Right lung (tissue), 5 donors: ENCODE data around the gene SYTL1. TPM values are rescaled to one million over a fixed set of nuclear protein-coding genes. Genes with fewer than 3 reads are reported as not detected.
A peak's percentile ranks its signal among the peaks of the same experiment; 100 is the strongest.

Source experiments
- DNase-seq, 2 donors: peaks; one replicate each; pipeline ENCODE4 v3.0.0-alpha.2; 2013
- polyA plus RNA-seq, 5 donors: library from polyadenylated mRNA; unstranded; fragments of 120-200 nt; gene quantifications; one replicate each; pipeline versions ENCODE4 v1.2.1 to v1.2.3, GENCODE V29; 2013; ENCODE audit warnings: inconsistent platforms in 1 of 5, low replicate concordance in 1 of 5; ENCODE audit not compliant: insufficient read length in 5 of 5, insufficient read depth in 1 of 5

The SYTL1 gene
- polyA plus RNA-seq, 5 donors = 5.4 to 11.4 (median 9.5) TPM

- peak; percentile 49 to 50 for DNase-seq
These were observed 61.4 kb downstream of the SYTL1 start for GRCh38 chr1:27403065-27403726.

Other genes with a start within 250 kb of the SYTL1 start
- gene SLC9A1, start 186.9 kb upstream of the SYTL1 start, polyA plus RNA-seq = 10 to 100 TPM; 15.1 to 23.9 (median 16.3) TPM
- 10 to 100 TPM; 29.7 to 38.9 (median 33.8) TPM for gene WDTC1, start 107.4 kb upstream of the SYTL1 start, polyA plus RNA-seq
- 10 to 100 TPM; 29.3 to 44.2 (median 36.5) TPM for gene TMEM222, start 19.9 kb upstream of the SYTL1 start, polyA plus RNA-seq
- gene MAP3K6, start 24.9 kb downstream of the SYTL1 start, polyA plus RNA-seq = 10 to 100 TPM; 10.6 to 18.9 (median 13.5) TPM
- gene FCN3, start 32.8 kb downstream of the SYTL1 start, polyA plus RNA-seq = 10 to 100 TPM; 13.8 to 18.8 (median 17.4) TPM
- gene CD164L2, start 41.3 kb downstream of the SYTL1 start, polyA plus RNA-seq = 1 to 10 TPM in 4 of 5 donors, under 1 TPM in 1; 0.18 to 3.5 (median 1.6) TPM
- 1 to 10 TPM in 3 of 5 donors, under 1 TPM in 2; 0.59 to 1.7 (median 1.1) TPM for gene GPR3, start 50.6 kb downstream of the SYTL1 start, polyA plus RNA-seq
- gene WASF2, start 148.1 kb downstream of the SYTL1 start, polyA plus RNA-seq = 100 to 1,000 TPM; 106 to 137 (median 126) TPM